Endothelial cell of umbilical vein (primary cell): ENCODE results near the gene TRPM1. TPM values are rescaled to one million over a fixed set of nuclear protein-coding genes. Genes with fewer than 3 reads are reported as not detected.

Experiments used
- BruUV-seq: library from RNA; stranded (reverse); fragments of 400-500 nt; replicated peaks from 2 replicates; lab custom pipeline; 2021; lab: Mats Ljungman, UMichigan
- CTCF ChIA-PET: fragments of 300-600, 350-600 bp; sonication (Branson Sonifier 250); formaldehyde crosslinking; loops from one replicate; lab custom pipeline; 2021; ENCODE audit warnings: antibody characterized with exemption, inconsistent platforms; lab: Charles Lee
- POLR2A ChIA-PET: fragments of 300-600, 350-600 bp; sonication (Branson Sonifier 250); formaldehyde crosslinking; loops from one replicate; lab custom pipeline; 2021; ENCODE audit warnings: antibody characterized with exemption, inconsistent platforms; lab: Charles Lee
- DNase-seq: peaks from one replicate; pipeline ENCODE4 v3.0.0-alpha.2; 2011; ENCODE audit warnings: low read depth, low spot score
- FAIRE-seq: peaks from 2 replicates; lab custom pipeline; 2011; peaks lifted over from hg19 to GRCh38; lab: Jason Lieb, UNC
- H2AFZ ChIP-seq: 2 replicates; pipeline ENCODE4 v1.6.0; 2012; ENCODE audit warnings: low read depth, low read length, control low read depth, inconsistent platforms
- H3K27ac ChIP-seq: 2 replicates; pipeline ENCODE4 v1.5.1; 2011; ENCODE audit warnings: low read depth, mild to moderate bottlenecking, control low read depth, low read length, moderate library complexity; ENCODE audit not compliant: insufficient read depth
- H3K27me3 ChIP-seq, 2 experiments: 2 replicates each; pipeline versions ENCODE4 v1.6.0 to v1.6.1; 2011; ENCODE audit warnings: low read length in 2 of 2, mixed read lengths in 1 of 2; ENCODE audit not compliant: control insufficient read depth in 2 of 2, insufficient read depth in 2 of 2
- H3K36me3 ChIP-seq, 2 experiments: 2 replicates in 1 of 2; 3 replicates in 1 of 2; pipeline ENCODE4 v1.5.1; 2011; ENCODE audit warnings: low read length in 2 of 2, mild to moderate bottlenecking in 1 of 2, moderate library complexity in 1 of 2; ENCODE audit not compliant: control insufficient read depth in 2 of 2, insufficient read depth in 2 of 2; ENCODE audit errors: extremely low read depth in 1 of 2
- H3K4me1 ChIP-seq: 3 replicates; pipeline ENCODE4 v1.5.1; 2011; ENCODE audit warnings: mild to moderate bottlenecking, low read length; ENCODE audit not compliant: control insufficient read depth, insufficient read depth; ENCODE audit errors: extremely low read depth
- H3K4me2 ChIP-seq: 2 replicates; pipeline ENCODE4 v1.6.1; 2011; ENCODE audit warnings: low read length, control low read depth, mixed read lengths; ENCODE audit not compliant: insufficient read depth
- H3K4me3 ChIP-seq, 3 experiments: fragments of 200-600 bp in 1 of 3; sonication (generic), shearing (Covaris generic) in 1 of 3; replicated peaks in 1 of 3; 2 replicates each; pipeline ENCODE4 v1.5.1; 2011 to 2016; ENCODE audit warnings: control low read depth in 3 of 3, low read length in 3 of 3, mild to moderate bottlenecking in 2 of 3, inconsistent platforms in 1 of 3, low read depth in 1 of 3, moderate library complexity in 1 of 3; ENCODE audit not compliant: insufficient read depth in 1 of 3
- H3K79me2 ChIP-seq: 2 replicates; pipeline ENCODE4 v1.6.0; 2012; ENCODE audit warnings: low read length, inconsistent platforms; ENCODE audit not compliant: control insufficient read depth, insufficient read depth
- H3K9ac ChIP-seq: replicated peaks from 2 replicates; pipeline ENCODE3; 2011; ENCODE audit warnings: low read length, control low read depth; ENCODE audit not compliant: insufficient read depth; ENCODE audit errors: extremely low read depth
- H3K9me1 ChIP-seq: replicated peaks from 3 replicates; pipeline ENCODE4 v1.6.0; 2011; ENCODE audit warnings: mild to moderate bottlenecking, low read length; ENCODE audit not compliant: control insufficient read depth, insufficient read depth; ENCODE audit errors: extremely low read depth
- H3K9me3 ChIP-seq: replicated peaks from 2 replicates; pipeline ENCODE4 v1.5.1; 2012; ENCODE audit warnings: low read length, inconsistent platforms; ENCODE audit not compliant: control insufficient read depth, insufficient read depth
- H4K20me1 ChIP-seq: replicated peaks from 2 replicates; pipeline ENCODE3; 2011; ENCODE audit warnings: mild to moderate bottlenecking, low read length; ENCODE audit not compliant: control insufficient read depth, insufficient read depth; ENCODE audit errors: extremely low read depth
- EZH2 ChIP-seq: IDR thresholded peaks from 2 replicates; pipeline ENCODE4 v1.6.1; 2012; ENCODE audit warnings: borderline replicate concordance, low read depth, mild to moderate bottlenecking, moderate library complexity, low read length, inconsistent platforms; ENCODE audit not compliant: severe bottlenecking
- FOS ChIP-seq: IDR thresholded peaks from 2 replicates; pipeline ENCODE4 v1.6.1; 2011; ENCODE audit warnings: mild to moderate bottlenecking, low read length, moderate library complexity, borderline replicate concordance; ENCODE audit not compliant: insufficient read depth
- GATA2 ChIP-seq: IDR thresholded peaks from 2 replicates; pipeline ENCODE4 v1.7.0; 2011; ENCODE audit warnings: low read depth, mild to moderate bottlenecking, moderate library complexity, mixed read lengths, low read length; ENCODE audit not compliant: insufficient read length, insufficient read depth
- JUN ChIP-seq: IDR thresholded peaks from 2 replicates; pipeline ENCODE4 v1.6.1; 2011; ENCODE audit warnings: borderline replicate concordance, low read depth; ENCODE audit not compliant: insufficient read length, insufficient read depth
- MYC ChIP-seq: IDR thresholded peaks from one replicate; pipeline ENCODE4 v1.6.1; 2011; ENCODE audit warnings: mild to moderate bottlenecking, low read depth, low read length
- POLR2A ChIP-seq: IDR thresholded peaks from 2 replicates; pipeline ENCODE4 v1.6.1; 2012; ENCODE audit warnings: low read depth, mild to moderate bottlenecking, control low read depth, low read length
- POLR2AphosphoS5 ChIP-seq: IDR thresholded peaks from 2 replicates; pipeline ENCODE4 v1.6.1; 2012; ENCODE audit warnings: low read depth, mild to moderate bottlenecking, control low read depth, low read length, moderate library complexity; ENCODE audit not compliant: insufficient read depth
- dilution Hi-C: fragments of 300-500 bp; cut with MboI; formaldehyde crosslinking; loops from one replicate; pipeline ENCODE4 v1.15.0; 2019; ENCODE audit warnings: low sequenced_read_pairs; ENCODE audit not compliant: extremely low pct_ligation_motif_present
- intact Hi-C: fragments of 100-400 bp; cut with micrococcal nuclease; formaldehyde crosslinking; loops from one replicate; pipeline ENCODE4 v1.10.0; 2022
- polyA plus RNA-seq, 4 experiments: library from polyadenylated mRNA; depleted of rRNA in 3 of 4; stranded (reverse) in 3 of 4; unstranded in 1 of 4; fragments of >200 nt; gene quantifications; 2 replicates each; pipeline versions ENCODE4 v1.2.1 to v1.2.3, GENCODE V29; 2011 to 2012; ENCODE audit warnings: missing spikeins in 1 of 4
- total RNA-seq: library from RNA; stranded (reverse); gene quantifications from 2 replicates; pipeline ENCODE4 v1.2.3, GENCODE V29; 2021
- TF ChIP-seq, protein P1 (sequence below), 2 donors: IDR thresholded peaks; 1 replicate in 1 of 2; 2 replicates in 1 of 2; pipeline ENCODE4 v1.5.1; 2011; ENCODE audit warnings: low read length in 2 of 2, mild to moderate bottlenecking in 2 of 2, moderate library complexity in 2 of 2, control low read depth in 1 of 2, inconsistent platforms in 1 of 2, low read depth in 1 of 2; ENCODE audit not compliant: insufficient read depth in 1 of 2; ENCODE audit errors: extremely low read depth in 1 of 2
- TF ChIP-seq, protein P2 (sequence below): IDR thresholded peaks from 2 replicates; pipeline ENCODE4 v1.6.1; 2011; ENCODE audit not compliant: insufficient read depth, insufficient read length

The TRPM1 gene
- total and polyA plus RNA-seq, 2 donors (not counting 3 experiments of a cell fraction or from before 2014, with no cell fraction given): 0.19 TPM; not detected in 1

DNA sequence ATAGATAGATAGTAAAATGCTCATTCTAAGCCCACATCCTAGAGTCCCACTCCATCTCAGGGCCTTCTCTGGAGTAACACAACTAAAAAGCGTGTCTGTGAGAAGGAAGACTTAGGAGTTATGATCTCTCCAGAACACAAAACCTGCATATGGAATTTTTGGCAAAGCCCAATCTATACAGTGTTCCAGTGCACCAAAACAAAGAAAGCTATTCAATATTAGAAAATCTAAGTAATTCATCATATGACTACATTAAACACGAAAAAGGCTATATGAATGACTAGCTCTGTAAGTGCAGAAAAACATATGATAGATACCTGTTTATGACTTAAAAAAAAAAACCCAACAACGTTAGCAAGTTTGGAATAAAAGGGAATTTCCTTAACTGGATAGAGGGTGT is 137.8 kb downstream of the TRPM1 start:
- dilution Hi-C loops: no loop called here
- Histone ChIP-seq H3K36me3 (peaks cover 33 to 37% of the 10 kb centered on the region in 2 experiments), H3K9me3 (no peaks in the 10 kb centered on the region), H3K9ac (no peak overlapping the region), H3K4me2 (no peak overlapping the region), H3K27ac (no peak overlapping the region), H2AFZ (no peak overlapping the region), H3K4me3 (no peak overlapping the region), H3K27me3 (no peaks in the 10 kb centered on the region), H3K4me1 (no peaks in the 10 kb centered on the region), H3K79me2 (peaks cover 2% of the 10 kb centered on the region), H3K9me1 (no peaks in the 10 kb centered on the region), H4K20me1 (peaks cover 8% of the 10 kb centered on the region)
- FAIRE-seq: no peak
- no TSS peak for BruUV-seq
- ChIA-PET CTCF (interaction anchor here (0.6 to 19.0 kb wide), 2 partner anchors 14 to 165 kb away, joined by 3 to 129 read pairs; no protein-coding TSS in a partner anchor), POLR2A (interaction anchor here (0.7 to 0.9 kb wide), 2 partner anchors 13 to 165 kb away, joined by 3 to 5 read pairs; no protein-coding TSS in a partner anchor)
- intact Hi-C loops: no loop called here
- DNase-seq: no peak
- no peak for TF ChIP-seq JUN
- TF ChIP-seq EZH2: no peak
- no peak for TF ChIP-seq GATA2

DNA sequence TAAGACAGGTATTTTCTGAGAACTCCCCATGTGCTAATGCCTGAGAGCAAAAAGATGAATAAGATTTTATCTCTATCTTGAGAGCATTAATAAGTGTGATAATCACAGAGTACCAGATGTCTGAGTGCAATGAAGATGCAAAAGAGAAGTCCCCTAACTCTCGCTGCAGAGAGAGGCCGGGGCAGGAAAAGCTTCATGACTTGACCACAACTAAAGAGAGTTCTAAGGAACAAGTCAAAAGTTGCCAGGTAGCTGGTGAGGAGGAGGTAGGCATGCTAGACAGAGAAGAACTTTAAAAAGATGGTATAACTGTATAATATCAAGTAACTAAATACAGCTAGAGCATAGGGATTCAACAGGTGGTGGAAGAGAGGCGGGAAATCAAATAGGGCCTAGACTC is 138.9 kb downstream of the TRPM1 start:
- peaks cover 39 to 42% of the 10 kb centered on the region in 2 experiments for H3K36me3 ChIP-seq
- TF ChIP-seq JUN (no peak), MYC (no peak), POLR2AphosphoS5 (no peak), FOS (no peak), POLR2A (no peak), GATA2 (no peak), EZH2 (no peak)
- TF ChIP-seq, protein P1, sequence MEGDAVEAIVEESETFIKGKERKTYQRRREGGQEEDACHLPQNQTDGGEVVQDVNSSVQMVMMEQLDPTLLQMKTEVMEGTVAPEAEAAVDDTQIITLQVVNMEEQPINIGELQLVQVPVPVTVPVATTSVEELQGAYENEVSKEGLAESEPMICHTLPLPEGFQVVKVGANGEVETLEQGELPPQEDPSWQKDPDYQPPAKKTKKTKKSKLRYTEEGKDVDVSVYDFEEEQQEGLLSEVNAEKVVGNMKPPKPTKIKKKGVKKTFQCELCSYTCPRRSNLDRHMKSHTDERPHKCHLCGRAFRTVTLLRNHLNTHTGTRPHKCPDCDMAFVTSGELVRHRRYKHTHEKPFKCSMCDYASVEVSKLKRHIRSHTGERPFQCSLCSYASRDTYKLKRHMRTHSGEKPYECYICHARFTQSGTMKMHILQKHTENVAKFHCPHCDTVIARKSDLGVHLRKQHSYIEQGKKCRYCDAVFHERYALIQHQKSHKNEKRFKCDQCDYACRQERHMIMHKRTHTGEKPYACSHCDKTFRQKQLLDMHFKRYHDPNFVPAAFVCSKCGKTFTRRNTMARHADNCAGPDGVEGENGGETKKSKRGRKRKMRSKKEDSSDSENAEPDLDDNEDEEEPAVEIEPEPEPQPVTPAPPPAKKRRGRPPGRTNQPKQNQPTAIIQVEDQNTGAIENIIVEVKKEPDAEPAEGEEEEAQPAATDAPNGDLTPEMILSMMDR (IDR thresholded peaks at IDR 0.05; ENCODE audit: extremely low read depth in 1 of 2, insufficient read depth in 1 of 2, low read depth in 1 of 2, low read length in 2 of 2): no peak
- TF ChIP-seq, protein P2, sequence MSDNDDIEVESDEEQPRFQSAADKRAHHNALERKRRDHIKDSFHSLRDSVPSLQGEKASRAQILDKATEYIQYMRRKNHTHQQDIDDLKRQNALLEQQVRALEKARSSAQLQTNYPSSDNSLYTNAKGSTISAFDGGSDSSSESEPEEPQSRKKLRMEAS: no peak

More for the DNA sequence above, 138.9 kb downstream of the TRPM1 start:
- dilution Hi-C loops: no loop called here
- H3K27me3 ChIP-seq: no peaks in the 10 kb centered on the region
- no peaks in the 10 kb centered on the region for H3K79me2 ChIP-seq
- no peak for DNase-seq
- no peaks in the 10 kb centered on the region for H3K4me1 ChIP-seq
- H2AFZ ChIP-seq: no peak overlapping the region
- H3K27ac ChIP-seq: no peak overlapping the region
- no peak for FAIRE-seq
- no peaks in the 10 kb centered on the region for H3K9me3 ChIP-seq
- peaks cover 6% of the 10 kb centered on the region for H4K20me1 ChIP-seq
- intact Hi-C loops: no loop called here
- H3K4me3 ChIP-seq: no peak overlapping the region
- H3K9me1 ChIP-seq: no peaks in the 10 kb centered on the region
- ChIA-PET POLR2A (no interaction called here), CTCF (interaction anchor here (0.9 to 19.0 kb wide), 2 partner anchors 17 to 166 kb away, joined by 3 to 129 read pairs; no protein-coding TSS in a partner anchor)
- no TSS peak for BruUV-seq
- no peak overlapping the region for H3K4me2 ChIP-seq
- H3K9ac ChIP-seq: no peak overlapping the region
